Activated naive CD8-positive, alpha-beta T cell treated with anti-CD3 and anti-CD28 coated beads, Interleukin-2, amount 10 ng/mL, durations not matched to agents 7 days and 5 days (primary cell): ENCODE measurements around the gene KIAA0930. TPM values are rescaled to one million over a fixed set of nuclear protein-coding genes. Genes with fewer than 3 reads are reported as not detected.
A peak's percentile ranks its signal among the peaks of the same experiment; 100 is the strongest.
"Not testable (repeated sequence)": the region's sequence is repeated elsewhere in the genome, so short reads cannot be mapped to it uniquely, and the experiment has no call there.

Source experiments
- ATAC-seq: fragments of 150-1000 bp; cut with Tn5 transposase; one replicate; pipeline ENCODE4 v1.10.0; 2021; ENCODE audit warnings: low read depth, moderate library complexity
- POLR2A ChIA-PET: fragments of 350-600 bp; sonication (Branson Sonifier 250); formaldehyde crosslinking; loops from one replicate; lab custom pipeline; 2021; ENCODE audit warnings: antibody characterized with exemption; lab: Charles Lee
- DNase-seq: peaks from one replicate; pipeline ENCODE4 v3.0.0; 2021
- H3K27ac Mint-ChIP-seq: one replicate; pipeline ENCODE4 v1.8.0; 2022; ENCODE audit warnings: mild to moderate bottlenecking, mixed read lengths
- H3K27me3 Mint-ChIP-seq: one replicate; pipeline ENCODE4 v1.8.0; 2022; ENCODE audit warnings: mild to moderate bottlenecking, moderate library complexity, mixed read lengths
- H3K36me3 Mint-ChIP-seq: one replicate; pipeline ENCODE4 v1.8.0; 2021; ENCODE audit warnings: mild to moderate bottlenecking, mixed read lengths
- H3K4me1 Mint-ChIP-seq: one replicate; pipeline ENCODE4 v1.8.0; 2021; ENCODE audit warnings: mixed read lengths
- H3K4me3 Mint-ChIP-seq: one replicate; pipeline ENCODE4 v1.8.0; 2022; ENCODE audit warnings: mild to moderate bottlenecking, moderate library complexity, mixed read lengths
- H3K9me3 Mint-ChIP-seq: one replicate; pipeline ENCODE4 v1.8.0; 2021; ENCODE audit warnings: mixed read lengths
- total RNA-seq, 2 experiments: library from RNA; stranded (reverse); gene quantifications; one replicate each; pipeline ENCODE4 v1.2.3, GENCODE V29; 2021

The KIAA0930 gene
- total RNA-seq, 2 experiments from 2014 or later: 38.0 to 41.9 TPM

- POLR2A ChIA-PET: interaction anchor here (1.1 kb wide), 1 partner anchor 38 kb away, joined by 3 read pairs; no protein-coding TSS in a partner anchor
- DNase-seq (no peak), ATAC-seq (no peak)
- no peaks in the 10 kb centered on the region for H3K36me3 Mint-ChIP-seq
- peaks cover 8% of the 10 kb centered on the region for H3K4me1 Mint-ChIP-seq
- no peaks in the 10 kb centered on the region for H3K9me3 Mint-ChIP-seq
- H3K27ac Mint-ChIP-seq: no peak overlapping the region
- peaks cover 41% of the 10 kb centered on the region for H3K27me3 Mint-ChIP-seq
- no peak overlapping the region for H3K4me3 Mint-ChIP-seq
Observed at GRCh38 chr22:45270095-45271020, 29.7 kb upstream of the KIAA0930 start.

- POLR2A ChIA-PET: interaction anchor here (1.2 kb wide), 1 partner anchor 49 kb away, joined by 4 read pairs; no protein-coding TSS in a partner anchor
- H3K4me3 Mint-ChIP-seq: peak overlapping the region; percentile 77
- H3K27ac Mint-ChIP-seq: peak overlapping the region; percentile 24
- peak; percentile 98 for DNase-seq
- no peaks in the 10 kb centered on the region for H3K36me3 Mint-ChIP-seq
- peaks cover 8% of the 10 kb centered on the region for H3K4me1 Mint-ChIP-seq
- ATAC-seq: peak; percentile 81
- H3K27me3 Mint-ChIP-seq: peaks cover 43% of the 10 kb centered on the region
- no peaks in the 10 kb centered on the region for H3K9me3 Mint-ChIP-seq
Observed at GRCh38 chr22:45268958-45269844, 28.5 kb upstream of the KIAA0930 start.

GRCh38 chr22:45268167-45268957 lies 27.7 kb upstream of the KIAA0930 start:
- no peak overlapping the region for H3K27ac Mint-ChIP-seq
- no peaks in the 10 kb centered on the region for H3K9me3 Mint-ChIP-seq
- H3K4me1 Mint-ChIP-seq: peaks cover 11% of the 10 kb centered on the region
- ATAC-seq (peak; percentile 7), DNase-seq (no peak)
- H3K4me3 Mint-ChIP-seq: peak overlapping the region; percentile 76
- no peaks in the 10 kb centered on the region for H3K36me3 Mint-ChIP-seq
- H3K27me3 Mint-ChIP-seq: peaks cover 49% of the 10 kb centered on the region
- POLR2A ChIA-PET: interaction anchor here (1.2 kb wide), 1 partner anchor 50 kb away, joined by 4 read pairs; no protein-coding TSS in a partner anchor

GRCh38 chr22:45265535-45265934 lies 24.8 kb upstream of the KIAA0930 start:
- H3K9me3 Mint-ChIP-seq: no peaks in the 10 kb centered on the region
- no peaks in the 10 kb centered on the region for H3K36me3 Mint-ChIP-seq
- H3K4me3 Mint-ChIP-seq: no peak overlapping the region
- POLR2A ChIA-PET: no interaction called here
- DNase-seq (no peak), ATAC-seq (no peak)
- no peak overlapping the region for H3K27ac Mint-ChIP-seq
- H3K27me3 Mint-ChIP-seq: peaks cover 48% of the 10 kb centered on the region
- peaks cover 11% of the 10 kb centered on the region for H3K4me1 Mint-ChIP-seq

- Mint-ChIP-seq H3K4me1 (peaks cover 5% of the 10 kb centered on the region), H3K4me3 (no peak overlapping the region), H3K27ac (no peak overlapping the region), H3K9me3 (no peaks in the 10 kb centered on the region), H3K27me3 (peaks cover 43% of the 10 kb centered on the region), H3K36me3 (no peaks in the 10 kb centered on the region)
- POLR2A ChIA-PET: no interaction called here
- ATAC-seq (no peak), DNase-seq (no peak)
Observed at GRCh38 chr22:45263463-45264269, 23.0 kb upstream of the KIAA0930 start.

- DNase-seq (no peak), ATAC-seq (no peak)
- POLR2A ChIA-PET: no interaction called here
- Mint-ChIP-seq H3K27me3 (peaks cover 41% of the 10 kb centered on the region), H3K4me3 (no peak overlapping the region), H3K36me3 (no peaks in the 10 kb centered on the region), H3K27ac (no peak overlapping the region), H3K9me3 (no peaks in the 10 kb centered on the region), H3K4me1 (peaks cover 3% of the 10 kb centered on the region)
Observed at GRCh38 chr22:45262931-45263462, 22.3 kb upstream of the KIAA0930 start.

- POLR2A ChIA-PET: no interaction called here
- ATAC-seq: no peak
- Mint-ChIP-seq H3K4me1 (peaks cover 3% of the 10 kb centered on the region), H3K27ac (no peak overlapping the region), H3K9me3 (peaks cover under 1% of the 10 kb centered on the region), H3K27me3 (peaks cover 37% of the 10 kb centered on the region), H3K4me3 (no peak overlapping the region), H3K36me3 (no peaks in the 10 kb centered on the region)
- DNase-seq: no peak
Observed at GRCh38 chr22:45262195-45262930, 21.7 kb upstream of the KIAA0930 start.

- H3K9me3 Mint-ChIP-seq: peaks cover 3% of the 10 kb centered on the region
- H3K4me3 Mint-ChIP-seq: no peak overlapping the region
- peaks cover 32% of the 10 kb centered on the region for H3K27me3 Mint-ChIP-seq
- H3K36me3 Mint-ChIP-seq: no peaks in the 10 kb centered on the region
- no peak for ATAC-seq
- DNase-seq: no peak
- H3K4me1 Mint-ChIP-seq: peaks cover 3% of the 10 kb centered on the region
- POLR2A ChIA-PET: interaction anchor here (0.7 kb wide), 1 partner anchor 164 kb away, joined by 4 read pairs; no protein-coding TSS in a partner anchor
- H3K27ac Mint-ChIP-seq: no peak overlapping the region
Observed at GRCh38 chr22:45261407-45262088, 20.9 kb upstream of the KIAA0930 start.

- not testable (repeated sequence) for H3K27ac Mint-ChIP-seq
Observed at GRCh38 chr22:45260395-45260759, 19.7 kb upstream of the KIAA0930 start.

GRCh38 chr22:45259754-45260394 lies 19.2 kb upstream of the KIAA0930 start:
- H3K9me3 Mint-ChIP-seq: peaks cover 3% of the 10 kb centered on the region
- POLR2A ChIA-PET: no interaction called here
- DNase-seq: no peak
- H3K4me3 Mint-ChIP-seq: no peak overlapping the region
- no peak overlapping the region for H3K27ac Mint-ChIP-seq
- peaks cover 20% of the 10 kb centered on the region for H3K27me3 Mint-ChIP-seq
- H3K4me1 Mint-ChIP-seq: peaks cover 6% of the 10 kb centered on the region
- H3K36me3 Mint-ChIP-seq: no peaks in the 10 kb centered on the region
- no peak for ATAC-seq

More at GRCh38 chr22:45260395-45260759, 19.7 kb upstream of the KIAA0930 start:
- DNase-seq, ATAC-seq, H3K9me3 Mint-ChIP-seq, H3K4me3 Mint-ChIP-seq, POLR2A ChIA-PET, H3K36me3 Mint-ChIP-seq, H3K4me1 Mint-ChIP-seq: not testable (repeated sequence)
- peaks cover 22% of the 10 kb centered on the region for H3K27me3 Mint-ChIP-seq

GRCh38 chr22:45257941-45258340 lies 17.2 kb upstream of the KIAA0930 start:
- H3K27me3 Mint-ChIP-seq, POLR2A ChIA-PET, H3K27ac Mint-ChIP-seq, H3K4me1 Mint-ChIP-seq, H3K4me3 Mint-ChIP-seq, DNase-seq, ATAC-seq, H3K36me3 Mint-ChIP-seq, H3K9me3 Mint-ChIP-seq: not testable (repeated sequence)
